Esophagus (tissue), 2 donors: ENCODE data around the gene CRYBB3. TPM values are rescaled to one million over a fixed set of nuclear protein-coding genes. Genes with fewer than 3 reads are reported as not detected.
"Not testable (repeated sequence)": the region's sequence is repeated elsewhere in the genome, so short reads cannot be mapped to it uniquely, and the experiment has no call there.

Experiments
- H3K27ac ChIP-seq, 2 donors: one replicate each; pipeline ENCODE4 v1.5.1; 2013; ENCODE audit warnings: low read depth in 2 of 2, mild to moderate bottlenecking in 2 of 2, inconsistent platforms in 1 of 2, low read length in 1 of 2, moderate library complexity in 1 of 2
- H3K27me3 ChIP-seq, 2 donors: one replicate each; pipeline ENCODE4 v1.6.1; 2013; ENCODE audit warnings: low read length in 2 of 2, control low read depth in 1 of 2, mild to moderate bottlenecking in 1 of 2; ENCODE audit not compliant: insufficient read depth in 2 of 2, control insufficient read depth in 1 of 2
- H3K36me3 ChIP-seq, 2 donors: one replicate each; pipeline ENCODE4 v1.6.1; 2013; ENCODE audit warnings: low read length in 1 of 2; ENCODE audit not compliant: control insufficient read depth in 2 of 2, insufficient read depth in 2 of 2
- H3K4me1 ChIP-seq, 2 donors: one replicate each; pipeline ENCODE4 v1.6.1; 2013; ENCODE audit warnings: low read length in 1 of 2; ENCODE audit not compliant: control insufficient read depth in 2 of 2, insufficient read depth in 2 of 2
- H3K4me3 ChIP-seq, 2 donors: one replicate each; pipeline ENCODE4 v1.5.1; 2013; ENCODE audit warnings: low read length in 2 of 2, mild to moderate bottlenecking in 2 of 2, low read depth in 1 of 2, moderate library complexity in 1 of 2
- H3K9me3 ChIP-seq, 2 donors: one replicate each; pipeline ENCODE4 v1.6.1; 2013; ENCODE audit warnings: mild to moderate bottlenecking in 2 of 2, low read depth in 1 of 2, low read length in 1 of 2, moderate library complexity in 1 of 2; ENCODE audit not compliant: control insufficient read depth in 2 of 2, insufficient read depth in 1 of 2
- WGBS, 2 donors: extraction: QIAGEN DNeasy Blood & Tissue Kit; methylation state at CpG; one replicate each; pipeline ENCODE4 v1.1.7; 2013; 5-methylcytosine and 5-hydroxymethylcytosine counted together
- polyA plus RNA-seq, 2 donors: library from polyadenylated mRNA; stranded (reverse); fragments of 200-250 nt; gene quantifications; one replicate each; pipeline ENCODE4 v1.2.3, GENCODE V29; 2013
- donor health status: healthy with polysubstance abuse.
- donor health status: Bipolar disorder and iron deficiency.

Gene CRYBB3
- polyA plus RNA-seq, 2 donors: 0.33 to 1.1 TPM

DNA sequence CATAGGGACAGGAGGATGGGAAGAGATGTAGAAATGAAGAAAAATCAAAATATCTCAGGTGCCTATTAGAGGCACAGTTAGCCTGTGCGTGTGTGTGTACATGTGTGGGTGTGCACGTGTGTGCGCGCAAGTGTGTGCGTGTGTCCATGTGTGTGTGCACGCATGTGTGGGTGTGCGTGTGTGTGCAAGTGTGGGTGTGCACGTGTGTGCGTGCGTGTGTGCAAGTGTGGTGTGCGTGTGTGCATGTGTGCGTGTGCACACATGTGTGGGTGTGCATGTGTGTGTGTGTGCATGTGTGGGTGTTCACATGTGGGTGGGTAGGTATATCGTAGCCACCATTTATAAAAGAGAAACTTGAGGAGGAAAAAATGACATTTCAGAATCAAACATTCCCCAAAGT lies 29.2 kb downstream of the CRYBB3 start:
- Histone ChIP-seq H3K9me3 (no peaks in the 10 kb centered on the region), H3K4me1 (peaks cover 0 to 4% of the 10 kb centered on the region in 2 donors), H3K27me3 (no peaks in the 10 kb centered on the region), H3K27ac (no peak overlapping the region), H3K4me3 (no peak overlapping the region), H3K36me3 (no peaks in the 10 kb centered on the region)
- 77 to 94% methylated on average over 13 of the region's 13 CpGs for WGBS, 2 donors

DNA sequence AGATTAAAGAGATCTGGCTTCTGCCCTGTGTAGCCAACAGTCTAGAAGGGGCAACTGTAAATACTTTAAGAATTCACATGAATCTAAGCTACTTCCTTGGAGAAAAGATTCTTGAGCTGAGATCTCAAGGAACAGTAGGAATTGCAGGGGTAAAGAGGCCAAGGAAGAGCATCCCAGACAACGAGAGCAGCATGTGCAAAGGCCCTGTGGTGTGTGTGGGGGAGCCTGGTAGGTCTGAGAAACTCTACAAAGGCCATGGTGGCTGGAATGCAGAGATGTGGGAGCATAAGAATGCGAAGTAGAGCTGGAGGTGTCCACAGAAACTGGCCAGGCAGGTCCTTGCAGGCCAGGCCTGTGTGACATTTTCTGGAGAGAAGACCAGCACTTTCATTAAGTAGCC lies 31.1 kb downstream of the CRYBB3 start:
- H3K36me3 ChIP-seq, H3K4me3 ChIP-seq, H3K27ac ChIP-seq, H3K9me3 ChIP-seq, H3K4me1 ChIP-seq, H3K27me3 ChIP-seq: not testable (repeated sequence)
- 76 to 87% methylated on average over 2 of the region's 2 CpGs for WGBS, 2 donors

DNA sequence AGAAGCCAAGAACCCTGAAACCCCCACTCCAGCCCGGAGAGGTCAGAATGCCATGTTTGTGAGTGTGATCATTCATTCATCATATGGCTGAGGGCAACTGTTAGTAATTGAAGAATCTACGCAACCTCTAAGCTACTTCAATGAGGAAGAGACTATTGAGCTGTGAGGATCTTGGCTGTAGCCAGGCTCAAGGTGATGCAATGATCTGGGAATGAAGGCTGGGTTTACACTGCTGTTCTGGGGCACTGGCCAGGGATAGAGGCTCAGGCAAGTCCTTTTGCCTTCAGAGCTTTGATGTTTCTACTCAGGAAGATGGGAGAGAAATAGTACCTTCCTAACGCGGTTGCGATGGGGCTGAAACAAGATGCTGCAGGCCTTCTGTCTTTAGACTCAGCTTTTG lies 32.6 kb downstream of the CRYBB3 start:
- WGBS, 2 donors: 38 to 52% methylated on average over 5 of the region's 5 CpGs

DNA sequence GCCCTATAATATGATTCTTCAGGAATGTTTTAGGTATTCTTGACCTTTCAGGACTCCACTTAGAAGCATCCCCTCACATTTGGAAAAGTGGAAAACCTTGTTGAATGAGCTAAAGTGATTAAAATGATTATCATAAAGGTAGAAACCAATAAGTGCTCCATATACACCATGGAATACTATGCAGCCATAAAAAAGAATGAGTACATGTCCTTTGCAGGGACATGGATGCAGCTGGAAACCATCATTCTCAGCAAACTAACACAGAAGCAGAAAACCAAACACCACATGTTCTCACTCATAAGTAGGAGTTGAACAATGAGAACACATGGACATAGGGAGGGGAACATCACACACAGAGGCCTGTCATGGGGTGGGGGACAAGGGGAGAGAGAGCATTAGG lies 34.0 kb downstream of the CRYBB3 start:
- not testable (repeated sequence) for H3K9me3 ChIP-seq, H3K36me3 ChIP-seq, H3K4me1 ChIP-seq, H3K27ac ChIP-seq, H3K27me3 ChIP-seq, H3K4me3 ChIP-seq

More for the DNA sequence above, 32.6 kb downstream of the CRYBB3 start:
- no peaks in the 10 kb centered on the region for H3K27me3 ChIP-seq
- H3K4me3 ChIP-seq: no peak overlapping the region
- H3K36me3 ChIP-seq: no peaks in the 10 kb centered on the region
- no peak overlapping the region for H3K27ac ChIP-seq
- peaks cover 0 to 4% of the 10 kb centered on the region in 2 donors for H3K4me1 ChIP-seq
- H3K9me3 ChIP-seq: no peaks in the 10 kb centered on the region

DNA sequence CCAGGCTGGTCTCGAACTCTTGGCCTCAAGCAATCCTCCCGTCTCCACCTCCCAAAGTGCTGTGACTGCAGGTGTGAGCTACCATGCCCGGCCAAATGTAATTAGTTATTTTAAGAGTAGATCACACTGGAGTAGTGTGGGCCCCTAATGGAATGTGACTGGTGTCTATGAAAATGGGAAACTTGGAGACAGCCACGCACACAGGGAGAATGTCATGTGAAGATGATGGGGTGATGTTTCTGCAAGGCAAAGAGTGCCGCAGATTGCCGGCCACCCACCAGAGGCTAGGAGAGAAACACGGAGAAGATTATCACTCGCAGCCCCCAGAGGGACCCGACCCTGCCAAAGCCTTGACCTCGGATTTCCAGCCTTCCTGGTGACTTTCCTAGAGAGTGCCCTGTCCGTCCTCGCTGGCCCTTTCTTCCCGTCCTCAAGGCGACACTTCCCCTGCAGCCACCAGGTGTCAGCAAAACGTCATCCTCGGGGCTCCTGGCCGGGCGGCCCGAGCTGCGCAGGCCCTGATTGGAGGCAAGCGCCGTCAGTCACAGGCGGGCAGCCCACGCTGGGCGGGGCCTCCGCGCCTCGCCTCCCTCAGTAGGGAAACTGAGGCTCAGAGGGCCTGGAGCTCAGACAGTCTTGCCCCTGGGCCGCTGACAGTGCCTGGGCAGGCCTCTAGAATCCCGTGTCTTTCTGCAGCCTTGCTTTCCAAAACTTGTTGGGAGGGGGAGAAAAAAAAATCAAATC lies 36.1 kb downstream of the CRYBB3 start:
- no peaks in the 10 kb centered on the region for H3K27me3 ChIP-seq
- H3K4me3 ChIP-seq: no peak overlapping the region
- H3K9me3 ChIP-seq: no peaks in the 10 kb centered on the region
- peaks cover 0 to 4% of the 10 kb centered on the region in 2 donors for H3K4me1 ChIP-seq
- H3K27ac ChIP-seq: no peak overlapping the region
- H3K36me3 ChIP-seq: no peaks in the 10 kb centered on the region
- WGBS, 2 donors: 11 to 13% methylated on average over 30 of the region's 30 CpGs

DNA sequence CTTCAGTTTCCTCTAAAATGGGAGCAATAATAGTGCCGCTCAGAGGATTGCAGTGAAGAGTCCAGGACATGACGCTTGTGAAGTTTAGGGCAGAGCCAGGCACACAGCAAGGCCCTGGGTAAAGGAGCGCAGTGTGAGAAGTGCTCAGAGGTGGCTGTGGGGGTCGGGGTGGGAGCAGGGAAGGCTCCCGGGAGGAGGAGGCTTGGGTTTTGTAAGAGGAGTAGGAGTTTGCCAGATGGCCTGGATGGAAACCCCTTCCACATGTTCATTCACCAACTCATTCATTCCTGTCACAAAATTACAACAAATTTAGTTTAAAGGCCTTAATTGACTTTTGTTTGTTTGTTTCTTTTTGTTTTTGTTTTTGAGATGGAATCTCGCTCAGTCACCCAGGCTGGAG lies 36.8 kb downstream of the CRYBB3 start:
- Histone ChIP-seq H3K9me3 (no peaks in the 10 kb centered on the region), H3K27me3 (no peaks in the 10 kb centered on the region), H3K27ac (no peak overlapping the region), H3K4me1 (peaks cover 0 to 2% of the 10 kb centered on the region in 2 donors), H3K4me3 (no peak overlapping the region), H3K36me3 (no peaks in the 10 kb centered on the region)
- 88 to 89% methylated on average over 6 of the region's 6 CpGs for WGBS, 2 donors

DNA sequence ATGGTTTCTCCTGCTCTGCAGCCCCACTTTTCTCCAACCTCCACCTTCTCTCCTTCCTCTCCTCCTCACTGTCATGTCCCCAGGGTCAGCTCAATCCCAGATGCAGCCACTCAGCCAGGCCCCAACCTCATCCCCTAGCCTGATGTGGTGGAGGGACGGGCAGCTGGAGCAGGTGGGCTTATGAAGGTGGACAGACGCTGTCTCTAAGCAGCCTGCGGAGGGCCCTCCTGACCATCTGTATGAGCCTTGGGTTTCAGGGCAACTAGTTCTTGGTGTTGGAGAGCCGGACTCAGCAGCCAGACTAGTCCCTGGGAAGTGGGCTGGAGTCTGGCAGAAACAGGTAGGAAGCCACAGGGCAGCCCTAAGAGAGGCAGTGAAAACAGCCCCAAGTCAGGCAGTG lies 37.8 kb downstream of the CRYBB3 start:
- Histone ChIP-seq H3K36me3 (no peaks in the 10 kb centered on the region), H3K4me1 (no peaks in the 10 kb centered on the region), H3K9me3 (no peaks in the 10 kb centered on the region), H3K27ac (no peak overlapping the region), H3K4me3 (no peak overlapping the region), H3K27me3 (no peaks in the 10 kb centered on the region)
- WGBS, 2 donors: 82 to 85% methylated on average over 4 of the region's 4 CpGs

DNA sequence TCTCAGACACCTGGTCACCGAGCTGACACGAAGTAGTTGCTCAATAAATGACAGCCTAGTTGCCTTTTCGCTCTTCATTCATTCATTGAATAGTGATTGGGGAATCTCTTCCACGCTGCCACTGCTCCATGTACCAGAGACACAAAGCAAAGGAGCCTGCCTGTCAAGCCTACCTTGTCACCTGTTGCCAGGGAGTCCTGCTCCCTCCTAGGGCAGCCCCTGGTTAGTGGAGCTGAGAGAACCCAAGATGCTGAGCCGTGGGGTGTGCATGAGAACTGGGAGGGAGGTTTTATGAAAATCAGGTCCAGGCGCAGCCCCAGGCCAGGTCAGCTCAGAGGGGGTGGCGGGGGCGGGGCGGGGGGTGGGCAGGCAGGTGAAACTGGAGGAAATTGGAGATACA lies 38.4 kb downstream of the CRYBB3 start:
- not testable (repeated sequence) for H3K4me1 ChIP-seq, H3K4me3 ChIP-seq, H3K36me3 ChIP-seq, H3K9me3 ChIP-seq, H3K27me3 ChIP-seq, H3K27ac ChIP-seq
- 68 to 73% methylated on average over 9 of the region's 9 CpGs for WGBS, 2 donors

DNA sequence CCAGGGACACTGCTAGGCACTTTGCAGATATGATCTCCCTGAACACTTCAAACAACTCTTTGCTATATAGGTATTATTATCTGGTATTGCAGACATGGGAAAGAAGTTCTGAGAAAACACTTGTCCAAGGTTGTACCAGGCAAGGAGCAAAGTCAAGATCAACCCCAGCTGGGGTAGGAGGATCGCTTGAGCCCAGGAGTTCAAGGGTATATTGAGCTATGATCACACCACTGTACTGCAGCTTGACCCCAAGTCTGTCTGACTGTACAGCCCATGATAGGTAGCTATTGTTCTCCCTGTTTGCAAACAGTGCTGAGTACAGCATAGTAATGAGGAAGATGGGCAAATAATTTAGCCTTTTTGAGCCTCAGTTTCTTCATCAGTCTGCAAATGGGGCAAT lies 55.5 kb downstream of the CRYBB3 start:
- H3K27ac ChIP-seq, H3K9me3 ChIP-seq, H3K4me1 ChIP-seq, H3K4me3 ChIP-seq, H3K27me3 ChIP-seq, H3K36me3 ChIP-seq: not testable (repeated sequence)
- WGBS, 2 donors: 72 to 76% methylated on average over 1 of the region's 1 CpG
